Anterior cingulate cortex (tissue), 58 donors: ENCODE results near the gene CTAGE15.
"Not testable (repeated sequence)": the region's sequence is repeated elsewhere in the genome, so short reads cannot be mapped to it uniquely, and the experiment has no call there.

Source experiments
- DNase-seq, 58 donors: peaks; one replicate each; lab custom pipeline; 2025; lab: John Stamatoyannopoulos, UW

CTAGE15 gene

DNA sequence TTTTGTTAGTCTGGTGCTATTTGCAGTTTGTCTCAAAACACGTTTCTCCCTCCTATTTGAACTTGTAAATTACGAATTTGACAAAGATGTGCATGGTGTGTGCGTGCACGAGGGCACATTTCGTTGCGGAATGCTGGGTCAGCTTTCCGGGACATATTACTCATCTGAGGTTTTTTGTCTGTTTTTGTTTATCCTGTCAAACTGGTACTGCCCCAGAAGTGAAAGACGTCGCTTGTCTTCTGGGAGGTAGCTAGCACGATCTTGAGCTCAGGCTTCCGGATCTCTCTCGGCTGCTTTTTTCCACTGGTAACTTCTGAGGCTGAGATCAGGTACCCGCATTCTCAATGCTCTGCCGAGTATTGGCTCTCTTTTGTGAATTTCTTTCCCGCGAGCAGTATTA, 49.6 kb downstream of the CTAGE15 start:
- not testable (repeated sequence) for DNase-seq

DNA sequence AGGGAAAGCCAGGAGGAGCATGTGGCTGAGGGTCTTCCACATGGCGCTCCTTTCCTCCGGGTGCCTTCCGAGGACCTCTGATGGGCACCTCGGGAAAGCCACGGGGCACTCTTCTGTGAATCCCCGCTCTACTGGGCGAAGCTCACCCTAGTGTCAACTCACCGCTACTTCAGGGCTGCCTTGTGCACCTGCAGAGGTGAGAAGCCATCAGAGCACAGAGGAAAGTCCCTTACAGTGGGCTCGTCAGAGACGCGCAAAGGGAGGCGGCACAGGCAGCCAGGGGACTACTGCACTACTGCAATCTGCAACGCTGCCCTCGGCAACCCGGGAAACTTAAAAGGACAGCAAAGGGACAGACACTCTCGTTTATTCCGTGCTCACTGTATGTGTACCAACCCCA, 50.5 kb downstream of the CTAGE15 start:
- not testable (repeated sequence) for DNase-seq
